Measurements from ENCODE around the gene PI4KB.
"Not testable (repeated sequence)": the region's sequence is repeated elsewhere in the genome, so short reads cannot be mapped to it uniquely, and the experiment has no call there.

Gene PI4KB

GRCh38 chr1:151282883-151283725 is 44.1 kb downstream of the PI4KB start:
- DNase-seq (ENCODE audit: insufficient read length, low spot score): no peak
- FAIRE-seq: no peak

DNA sequence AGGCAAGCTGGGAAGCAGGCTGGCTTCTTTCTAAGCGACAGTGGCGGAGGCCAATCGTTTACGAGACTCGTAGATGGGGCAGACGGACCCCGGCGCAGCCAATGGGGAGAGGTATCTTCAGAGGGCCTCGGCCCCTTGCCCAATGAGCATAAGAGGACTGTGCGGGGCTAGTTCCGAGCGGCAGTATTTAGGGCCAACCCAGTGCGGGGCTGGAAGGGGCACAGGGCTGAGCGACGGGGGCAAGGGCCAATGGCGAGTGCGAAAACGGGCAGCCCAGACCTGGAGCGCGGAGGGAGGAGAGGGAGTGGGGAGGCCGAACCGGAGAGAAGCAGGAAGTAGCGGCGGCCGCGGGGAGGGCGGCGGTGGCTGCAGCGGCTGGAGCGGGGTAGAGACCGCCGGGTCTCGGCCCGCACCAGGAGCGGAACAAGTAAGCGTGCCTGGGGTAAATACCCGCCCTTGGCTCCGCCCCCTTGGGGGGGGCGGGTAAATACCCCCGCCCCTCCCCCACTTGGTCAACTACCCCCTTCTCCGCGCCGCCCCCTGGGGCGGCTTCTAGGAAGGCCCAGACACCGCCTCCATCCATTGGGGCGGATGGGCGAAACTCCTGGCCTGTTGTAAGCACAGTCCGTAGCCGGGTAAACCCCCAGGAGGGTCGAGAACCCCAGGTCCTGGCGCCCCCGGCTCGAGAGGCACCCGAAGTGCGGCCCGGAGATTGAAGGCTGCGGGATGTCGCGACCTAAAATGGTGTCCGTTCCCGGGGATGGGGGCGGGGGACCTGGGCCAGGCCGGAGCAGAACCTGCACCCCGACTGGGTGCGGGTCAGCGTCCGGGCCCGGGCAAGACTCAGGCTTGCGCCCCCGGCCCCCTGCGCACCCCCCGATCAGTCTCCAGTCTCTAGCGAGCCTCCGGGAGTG is 45.0 kb downstream of the PI4KB start, which contains the start of gene ZNF687:
Gene ZNF687 (plus strand): TSS at position 331 of the 914 bp plus-strand sequence. CDS start 3,993 bp downstream, outside the sequence.
- FAIRE-seq (peak; percentile 88), DNase-seq (ENCODE audit: insufficient read length, low spot score) (peak; percentile 99)

- FAIRE-seq (no peak), DNase-seq (ENCODE audit: insufficient read length, low spot score) (peak; percentile 86)
These were observed 45.8 kb downstream of the PI4KB start for GRCh38 chr1:151281225-151281968.

GRCh38 chr1:151277249-151277648 is 50.0 kb downstream of the PI4KB start:
- DNase-seq (ENCODE audit: insufficient read length, low spot score) (no peak), FAIRE-seq (no peak)

GRCh38 chr1:151275341-151275740 is 51.9 kb downstream of the PI4KB start:
- not testable (repeated sequence) for DNase-seq (ENCODE audit: insufficient read length, low spot score); FAIRE-seq

- no peak for DNase-seq (ENCODE audit: insufficient read length, low spot score)
- FAIRE-seq: no peak
These were observed 53.2 kb downstream of the PI4KB start for GRCh38 chr1:151273924-151274466.

- FAIRE-seq: no peak
These were observed 59.5 kb downstream of the PI4KB start for GRCh38 chr1:151267760-151268159.

DNA sequence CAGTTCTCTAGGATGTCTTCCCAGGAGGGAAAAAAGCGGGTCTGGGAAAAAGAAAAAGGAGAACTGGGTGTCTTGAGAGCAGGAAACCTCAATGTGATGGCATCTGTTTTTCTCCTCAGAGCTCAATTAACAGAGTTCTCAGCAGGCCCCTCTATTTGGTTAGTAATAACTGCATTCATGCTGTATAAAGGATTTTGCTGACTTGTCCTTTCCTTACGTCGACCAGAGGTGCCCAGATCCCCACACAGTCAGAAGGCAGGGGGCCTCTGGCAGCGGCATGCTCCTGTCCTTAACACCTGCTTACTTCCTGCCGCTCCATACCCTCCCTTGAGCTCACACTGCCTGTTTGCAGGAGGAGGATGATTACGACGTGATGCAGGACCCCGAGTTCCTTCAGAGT is 60.4 kb downstream of the PI4KB start:
- DNase-seq (ENCODE audit: insufficient read length, low spot score) (no peak), FAIRE-seq (no peak)

More at GRCh38 chr1:151267760-151268159, 59.5 kb downstream of the PI4KB start:
- DNase-seq (ENCODE audit: insufficient read length, low spot score): no peak

DNA sequence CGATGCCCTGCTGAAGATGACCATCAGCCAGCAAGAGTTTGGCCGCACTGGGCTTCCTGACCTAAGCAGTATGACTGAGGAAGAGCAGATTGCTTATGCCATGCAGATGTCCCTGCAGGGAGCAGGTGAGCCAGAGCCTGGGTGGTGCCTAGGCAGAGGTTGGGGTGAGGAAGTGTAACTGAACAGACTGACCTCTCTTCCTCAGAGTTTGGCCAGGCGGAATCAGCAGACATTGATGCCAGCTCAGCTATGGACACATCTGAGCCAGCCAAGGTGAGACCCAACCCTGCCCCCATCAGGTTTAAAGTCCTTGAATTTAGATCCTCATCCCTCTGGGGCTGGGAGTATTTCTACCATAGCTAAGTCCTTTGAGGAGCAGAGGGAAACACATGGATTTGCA is 60.9 kb downstream of the PI4KB start:
- DNase-seq (ENCODE audit: insufficient read length, low spot score) (no peak), FAIRE-seq (no peak)

- DNase-seq (ENCODE audit: insufficient read length, low spot score): no peak
These were observed 61.6 kb downstream of the PI4KB start for GRCh38 chr1:151265446-151266236.

DNA sequence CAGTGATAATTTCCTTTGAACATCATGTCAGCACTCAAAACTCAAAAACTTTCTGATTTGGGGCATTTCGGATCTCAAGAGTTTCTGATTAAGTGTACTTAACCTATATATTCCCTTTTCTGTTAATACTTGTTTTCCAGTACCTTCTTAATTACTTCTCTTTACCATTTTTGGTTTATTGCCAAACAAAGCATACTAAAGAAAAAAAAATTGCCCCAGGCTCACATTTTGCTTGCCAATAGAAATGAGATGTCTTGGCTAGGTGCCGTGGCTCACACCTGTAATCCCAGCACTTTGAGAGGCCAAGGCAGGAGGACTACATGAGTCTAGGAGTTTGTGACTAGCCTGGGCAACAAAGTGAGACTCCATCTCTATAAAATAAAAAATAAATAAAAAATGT is 67.9 kb downstream of the PI4KB start:
- DNase-seq (ENCODE audit: insufficient read length, low spot score) (no peak), FAIRE-seq (no peak)

More at GRCh38 chr1:151265446-151266236, 61.6 kb downstream of the PI4KB start:
- FAIRE-seq: no peak

- FAIRE-seq: no peak
- DNase-seq (ENCODE audit: insufficient read length, low spot score): no peak
These were observed 71.8 kb downstream of the PI4KB start for GRCh38 chr1:151255381-151255780.

- DNase-seq (ENCODE audit: insufficient read length, low spot score): peak; percentile 98
- FAIRE-seq: peak; percentile 81
These were observed 72.7 kb downstream of the PI4KB start, which contains the start of gene PSMD4 for GRCh38 chr1:151254217-151255213. Gene PSMD4 (plus strand): TSS chr1:151254734. CDS start chr1:151254783, 49 bp downstream.

GRCh38 chr1:151251656-151252470 is 75.4 kb downstream of the PI4KB start:
- DNase-seq (ENCODE audit: insufficient read length, low spot score) (peak; percentile 74), FAIRE-seq (no peak)

- FAIRE-seq: no peak
- no peak for DNase-seq (ENCODE audit: insufficient read length, low spot score)
These were observed 80.4 kb downstream of the PI4KB start for GRCh38 chr1:151246786-151247185.

DNA sequence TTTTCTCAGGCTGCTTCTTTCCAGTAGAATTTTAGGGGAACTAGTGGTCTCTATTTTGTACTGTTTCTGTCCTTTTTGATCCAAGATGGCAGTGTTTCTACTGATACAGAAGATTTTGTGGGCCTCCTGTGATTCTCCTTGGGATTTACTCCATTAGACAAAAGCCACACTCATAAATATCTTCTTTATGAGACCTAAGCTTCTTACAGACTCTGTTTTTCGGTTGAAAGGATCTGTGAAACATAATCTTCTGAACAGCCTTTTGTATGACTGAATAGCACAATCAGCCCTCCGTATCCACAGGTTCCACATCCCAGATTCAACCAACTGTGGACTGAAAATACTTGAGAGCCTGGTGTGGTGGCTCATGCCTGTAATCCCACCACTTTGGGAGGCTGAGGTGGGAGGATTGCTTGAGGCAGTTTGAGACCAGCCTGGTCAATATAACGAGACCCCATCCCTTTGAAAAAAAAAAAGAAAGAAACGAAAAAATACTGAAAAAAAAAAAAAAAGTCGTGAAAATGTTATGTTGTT is 83.5 kb downstream of the PI4KB start:
- DNase-seq (ENCODE audit: insufficient read length, low spot score): no peak
- no peak for FAIRE-seq

DNA sequence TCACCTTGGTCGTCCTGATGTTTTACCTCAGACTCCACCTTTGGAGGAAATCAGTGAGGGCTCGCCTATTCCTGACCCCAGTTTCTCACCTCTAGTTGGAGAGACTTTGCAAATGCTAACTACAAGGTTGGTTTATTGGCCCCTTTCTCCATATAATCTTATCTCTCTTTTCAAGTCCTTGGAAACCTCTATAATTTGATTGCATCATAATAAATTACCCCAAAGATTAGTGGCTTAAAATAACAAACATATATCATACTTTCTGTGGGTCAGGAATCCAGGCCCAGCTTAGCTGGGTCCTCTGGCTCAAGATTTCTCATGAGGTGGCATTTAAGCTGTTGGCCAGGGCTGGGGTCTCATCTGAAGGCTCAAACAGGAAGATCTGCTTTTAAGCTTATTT is 84.8 kb downstream of the PI4KB start:
- FAIRE-seq (no peak), DNase-seq (ENCODE audit: insufficient read length, low spot score) (no peak)
